HL-60 (cell line): ENCODE results near the gene OR51B6.
"Not testable (repeated sequence)": the region's sequence is repeated elsewhere in the genome, so short reads cannot be mapped to it uniquely, and the experiment has no call there.

Source experiments
- DNase-seq, 2 experiments: peaks; one replicate each; pipeline ENCODE4 v3.0.0-alpha.2; 2010 to 2020; ENCODE audit warnings: low read depth in 1 of 2, low spot score in 1 of 2
- H3K27ac ChIP-seq: fragments of 250-450 bp; sonication (Bioruptor Pico); replicated peaks from 2 replicates; pipeline ENCODE4 v1.5.1; 2020; ENCODE audit warnings: mild to moderate bottlenecking, moderate library complexity
- H3K27me3 ChIP-seq: fragments of 250-450 bp; sonication (Bioruptor Pico); 2 replicates; pipeline ENCODE4 v1.5.1; 2021; ENCODE audit warnings: mild to moderate bottlenecking, moderate library complexity; ENCODE audit not compliant: insufficient read depth, poor library complexity, severe bottlenecking
- H3K4me3 ChIP-seq: replicated peaks from 2 replicates; pipeline ENCODE4 v1.5.1; 2011; ENCODE audit warnings: mild to moderate bottlenecking, control low read depth, low read length; ENCODE audit not compliant: insufficient read depth
- CTCF ChIP-seq: IDR thresholded peaks from one replicate; pipeline ENCODE4 v1.5.1; 2011; ENCODE audit warnings: low read length, control low read depth, inconsistent platforms; ENCODE audit not compliant: insufficient read depth
- GABPA ChIP-seq: IDR thresholded peaks from 2 replicates; pipeline ENCODE4 v1.6.1; 2012; ENCODE audit warnings: low read depth
- POLR2AphosphoS5 ChIP-seq: IDR thresholded peaks from 2 replicates; pipeline ENCODE4 v1.6.1; 2012; ENCODE audit warnings: low read depth
- SPI1 ChIP-seq: IDR thresholded peaks from 2 replicates; pipeline ENCODE4 v1.6.1; 2012; ENCODE audit warnings: low read depth, mild to moderate bottlenecking, borderline replicate concordance
- TF ChIP-seq, protein P1 (sequence below): IDR thresholded peaks from 2 replicates; pipeline ENCODE4 v1.6.1; 2012; ENCODE audit warnings: low read depth; ENCODE audit not compliant: insufficient replicate concordance

OR51B6 gene

GRCh38 chr11:5336331-5336730 is 15.0 kb upstream of the OR51B6 start:
- no peak for TF ChIP-seq GABPA
- TF ChIP-seq CTCF: no peak
- no peak for TF ChIP-seq POLR2AphosphoS5
- no peak for TF ChIP-seq SPI1
- TF ChIP-seq, protein P1, sequence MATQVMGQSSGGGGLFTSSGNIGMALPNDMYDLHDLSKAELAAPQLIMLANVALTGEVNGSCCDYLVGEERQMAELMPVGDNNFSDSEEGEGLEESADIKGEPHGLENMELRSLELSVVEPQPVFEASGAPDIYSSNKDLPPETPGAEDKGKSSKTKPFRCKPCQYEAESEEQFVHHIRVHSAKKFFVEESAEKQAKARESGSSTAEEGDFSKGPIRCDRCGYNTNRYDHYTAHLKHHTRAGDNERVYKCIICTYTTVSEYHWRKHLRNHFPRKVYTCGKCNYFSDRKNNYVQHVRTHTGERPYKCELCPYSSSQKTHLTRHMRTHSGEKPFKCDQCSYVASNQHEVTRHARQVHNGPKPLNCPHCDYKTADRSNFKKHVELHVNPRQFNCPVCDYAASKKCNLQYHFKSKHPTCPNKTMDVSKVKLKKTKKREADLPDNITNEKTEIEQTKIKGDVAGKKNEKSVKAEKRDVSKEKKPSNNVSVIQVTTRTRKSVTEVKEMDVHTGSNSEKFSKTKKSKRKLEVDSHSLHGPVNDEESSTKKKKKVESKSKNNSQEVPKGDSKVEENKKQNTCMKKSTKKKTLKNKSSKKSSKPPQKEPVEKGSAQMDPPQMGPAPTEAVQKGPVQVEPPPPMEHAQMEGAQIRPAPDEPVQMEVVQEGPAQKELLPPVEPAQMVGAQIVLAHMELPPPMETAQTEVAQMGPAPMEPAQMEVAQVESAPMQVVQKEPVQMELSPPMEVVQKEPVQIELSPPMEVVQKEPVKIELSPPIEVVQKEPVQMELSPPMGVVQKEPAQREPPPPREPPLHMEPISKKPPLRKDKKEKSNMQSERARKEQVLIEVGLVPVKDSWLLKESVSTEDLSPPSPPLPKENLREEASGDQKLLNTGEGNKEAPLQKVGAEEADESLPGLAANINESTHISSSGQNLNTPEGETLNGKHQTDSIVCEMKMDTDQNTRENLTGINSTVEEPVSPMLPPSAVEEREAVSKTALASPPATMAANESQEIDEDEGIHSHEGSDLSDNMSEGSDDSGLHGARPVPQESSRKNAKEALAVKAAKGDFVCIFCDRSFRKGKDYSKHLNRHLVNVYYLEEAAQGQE: no peak
- Histone ChIP-seq H3K4me3 (no peak overlapping the region), H3K27me3 (peaks cover 6% of the 10 kb centered on the region), H3K27ac (no peak overlapping the region)
- no peak for DNase-seq

DNA sequence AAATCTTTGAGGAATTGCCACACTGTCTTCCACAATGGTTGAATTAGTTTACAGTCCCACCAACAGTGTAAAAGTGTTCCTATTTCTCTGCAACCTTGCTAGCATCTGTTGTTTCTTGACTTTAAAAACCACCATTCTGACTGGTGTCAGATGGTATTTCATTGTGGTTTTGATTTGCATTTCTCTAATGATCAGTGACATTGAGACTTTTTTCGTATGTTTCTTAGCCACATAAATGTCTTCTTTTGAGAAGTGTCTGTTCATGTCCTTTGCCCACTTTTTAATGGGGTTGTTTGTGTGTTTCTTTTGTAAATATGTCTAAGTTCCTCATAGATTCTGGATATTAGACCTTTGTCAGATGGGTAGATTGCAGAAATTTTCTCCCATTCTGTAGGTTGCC is 14.1 kb upstream of the OR51B6 start:
- H3K27ac ChIP-seq, DNase-seq, H3K4me3 ChIP-seq, H3K27me3 ChIP-seq: not testable (repeated sequence)

DNA sequence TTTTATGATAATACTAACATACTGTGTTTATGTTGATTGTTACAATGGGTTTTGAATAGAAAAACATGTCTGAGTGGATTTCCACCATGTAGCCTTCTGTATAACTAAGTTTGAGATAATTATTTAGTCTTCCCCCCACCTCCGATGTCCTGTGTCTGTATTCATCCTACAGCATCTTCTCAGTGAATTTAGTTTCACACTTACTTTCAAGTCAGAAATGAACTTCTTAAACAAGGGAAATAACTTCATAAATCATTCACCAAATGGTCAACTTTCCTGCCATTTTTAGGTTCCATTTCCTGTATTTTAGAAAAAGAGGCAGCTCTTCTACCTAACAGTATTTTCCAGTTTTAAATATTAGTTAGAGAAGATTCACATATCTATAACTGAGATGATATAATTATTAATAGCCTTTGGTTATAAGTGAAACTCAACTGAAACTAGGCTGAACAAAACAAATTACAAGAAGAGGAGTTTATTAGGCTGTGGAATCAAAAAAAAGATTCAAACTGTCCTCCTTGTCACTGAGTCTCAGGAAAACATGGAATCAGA is 11.5 kb upstream of the OR51B6 start:
- no peak for DNase-seq
- H3K27ac ChIP-seq: no peak overlapping the region
- TF ChIP-seq POLR2AphosphoS5: no peak
- no peak for TF ChIP-seq CTCF
- TF ChIP-seq SPI1: no peak
- TF ChIP-seq, protein P1: no peak
- TF ChIP-seq GABPA: no peak
- peaks cover 6% of the 10 kb centered on the region for H3K27me3 ChIP-seq
- no peak overlapping the region for H3K4me3 ChIP-seq

GRCh38 chr11:5343474-5344335 is 7.6 kb upstream of the OR51B6 start, which contains the start of gene OR51B5:
TSS of gene OR51B5 (minus strand) at chr11:5343524. CDS start at chr11:5343524, 0 bp downstream.
- TF ChIP-seq POLR2AphosphoS5: no peak
- TF ChIP-seq, protein P1: no peak
- no peak for TF ChIP-seq CTCF
- no peak for TF ChIP-seq SPI1
- no peak for TF ChIP-seq GABPA
- DNase-seq: no peak
- no peak within 1 kb of the TSS for H3K4me3 ChIP-seq

More at GRCh38 chr11:5343474-5344335, 7.6 kb upstream of the OR51B6 start, which contains the start of gene OR51B5:
- Histone ChIP-seq H3K27me3 (peaks cover 2% of the 10 kb centered on the region), H3K27ac (no peak within 1 kb of the TSS)
